KMS-11 (cell line): ENCODE measurements around the gene PLK3.

Source experiments
- H2AFZ ChIP-seq: fragments of 200-600 bp; sonication (generic); 2 replicates; pipeline ENCODE4 v1.6.1; 2016; ENCODE audit warnings: antibody characterized with exemption, mixed run types, low read depth
- H3K27ac ChIP-seq: fragments of 200-600 bp; sonication (generic); 2 replicates; pipeline ENCODE4 v1.6.1; 2016; ENCODE audit warnings: mild to moderate bottlenecking, mixed run types
- H3K27me3 ChIP-seq: fragments of 200-600 bp; sonication (generic); 2 replicates; pipeline ENCODE4 v1.6.1; 2017; ENCODE audit warnings: mild to moderate bottlenecking, low read depth, mixed run types, moderate library complexity; ENCODE audit not compliant: insufficient read depth
- H3K36me3 ChIP-seq: fragments of 200-600 bp; sonication (generic); 2 replicates; pipeline ENCODE4 v1.6.1; 2017; ENCODE audit warnings: mild to moderate bottlenecking, mixed run types; ENCODE audit not compliant: insufficient read depth
- H3K4me1 ChIP-seq: fragments of 200-600 bp; sonication (generic); 2 replicates; pipeline ENCODE4 v1.6.1; 2016; ENCODE audit warnings: mild to moderate bottlenecking, low read depth, mixed run types; ENCODE audit not compliant: poor library complexity, severe bottlenecking
- H3K4me2 ChIP-seq: fragments of 200-600 bp; sonication (generic); 2 replicates; pipeline ENCODE4 v1.7.0; 2016; ENCODE audit warnings: mild to moderate bottlenecking, mixed run types
- H3K4me3 ChIP-seq: fragments of 200-600 bp; sonication (generic); IDR thresholded peaks from 2 replicates; pipeline ENCODE4 v1.6.1; 2017; ENCODE audit warnings: low read depth, low read length, mixed read lengths; ENCODE audit not compliant: insufficient read depth
- H3K79me2 ChIP-seq: fragments of 200-600 bp; sonication (generic); 2 replicates; pipeline ENCODE4 v1.6.1; 2016; ENCODE audit warnings: low read depth, mixed run types; ENCODE audit not compliant: insufficient read depth
- H3K9ac ChIP-seq: fragments of 200-600 bp; sonication (generic); 2 replicates; pipeline ENCODE4 v1.6.1; 2016; ENCODE audit warnings: mild to moderate bottlenecking, mixed run types
- H4K20me1 ChIP-seq: fragments of 200-600 bp; sonication (generic); 2 replicates; pipeline ENCODE4 v1.6.1; 2016; ENCODE audit warnings: mild to moderate bottlenecking, mixed run types; ENCODE audit not compliant: insufficient read depth
- TF ChIP-seq, protein P1 (sequence below): fragments of 200-600 bp; sonication (generic); conservative IDR thresholded peaks from 2 replicates; pipeline ENCODE4 v1.6.1; 2017; ENCODE audit warnings: low read depth, mild to moderate bottlenecking, antibody characterized with exemption, low read length, moderate library complexity, mixed read lengths

The PLK3 gene

DNA sequence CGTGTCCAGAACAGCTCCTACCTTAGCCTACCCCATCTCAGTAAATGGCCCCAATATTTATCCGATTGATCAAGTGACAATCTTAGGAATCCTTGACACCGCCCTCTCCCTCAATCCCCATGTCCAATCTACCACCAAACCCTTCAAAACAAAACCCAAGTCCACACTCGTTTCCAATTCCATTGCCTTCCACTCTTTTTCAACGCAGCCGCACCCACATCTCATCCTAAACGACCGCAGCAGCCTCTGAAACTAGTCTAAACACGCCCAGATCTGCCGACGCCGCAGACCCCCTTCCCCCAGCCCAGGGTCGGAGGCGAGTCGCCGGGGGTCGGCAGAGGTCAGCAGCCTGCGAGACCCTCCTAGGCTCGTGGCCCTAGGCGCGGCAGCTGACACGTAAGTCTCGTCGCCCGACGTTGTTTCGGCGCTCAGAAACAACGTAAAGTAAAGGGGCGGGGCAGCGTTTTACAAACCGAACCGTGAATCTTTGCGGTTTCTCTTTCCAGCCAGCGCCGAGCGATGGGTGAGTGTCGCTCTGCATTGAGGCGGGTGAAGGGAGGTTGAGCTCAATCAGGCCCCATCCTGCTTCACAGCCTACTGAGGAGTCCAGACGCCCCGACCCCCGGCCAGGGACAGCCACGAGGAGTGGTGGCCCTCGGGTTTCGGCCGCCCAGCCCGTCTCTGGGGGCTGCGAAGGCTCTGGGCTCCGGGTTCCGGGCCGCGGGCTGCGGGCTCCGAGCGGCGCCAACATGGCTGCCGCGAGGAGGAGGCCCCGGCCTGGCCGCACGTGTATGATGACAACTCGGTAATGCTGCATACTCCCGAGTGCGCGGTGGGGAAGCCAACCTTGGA, 24.9 kb upstream of the PLK3 start, which contains the start of gene RPS8:
Gene RPS8, plus strand, starts transcription at position 463 of the 852 bp plus-strand sequence. Its CDS starts 57 bp downstream, at position 520.
- Histone ChIP-seq H3K4me3 (peak within 1 kb of the TSS; percentile 88), H3K27me3 (no peaks in the 10 kb centered on the region), H3K36me3 (peaks cover 23% of the 10 kb centered on the region; the same call in 1 of the 2 replicates), H3K4me2 (peak within 1 kb of the TSS; percentile 94), H2AFZ (peak within 1 kb of the TSS; percentile 46), H3K27ac (peak within 1 kb of the TSS; percentile 91), H3K4me1 (peaks cover 23% of the 10 kb centered on the region), H4K20me1 (peaks cover 6% of the 10 kb centered on the region; the same call in 1 of the 2 replicates), H3K9ac (peak within 1 kb of the TSS; percentile 99), H3K79me2 (peaks cover 39% of the 10 kb centered on the region)
- TF ChIP-seq, protein P1, sequence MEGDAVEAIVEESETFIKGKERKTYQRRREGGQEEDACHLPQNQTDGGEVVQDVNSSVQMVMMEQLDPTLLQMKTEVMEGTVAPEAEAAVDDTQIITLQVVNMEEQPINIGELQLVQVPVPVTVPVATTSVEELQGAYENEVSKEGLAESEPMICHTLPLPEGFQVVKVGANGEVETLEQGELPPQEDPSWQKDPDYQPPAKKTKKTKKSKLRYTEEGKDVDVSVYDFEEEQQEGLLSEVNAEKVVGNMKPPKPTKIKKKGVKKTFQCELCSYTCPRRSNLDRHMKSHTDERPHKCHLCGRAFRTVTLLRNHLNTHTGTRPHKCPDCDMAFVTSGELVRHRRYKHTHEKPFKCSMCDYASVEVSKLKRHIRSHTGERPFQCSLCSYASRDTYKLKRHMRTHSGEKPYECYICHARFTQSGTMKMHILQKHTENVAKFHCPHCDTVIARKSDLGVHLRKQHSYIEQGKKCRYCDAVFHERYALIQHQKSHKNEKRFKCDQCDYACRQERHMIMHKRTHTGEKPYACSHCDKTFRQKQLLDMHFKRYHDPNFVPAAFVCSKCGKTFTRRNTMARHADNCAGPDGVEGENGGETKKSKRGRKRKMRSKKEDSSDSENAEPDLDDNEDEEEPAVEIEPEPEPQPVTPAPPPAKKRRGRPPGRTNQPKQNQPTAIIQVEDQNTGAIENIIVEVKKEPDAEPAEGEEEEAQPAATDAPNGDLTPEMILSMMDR: no peak

DNA sequence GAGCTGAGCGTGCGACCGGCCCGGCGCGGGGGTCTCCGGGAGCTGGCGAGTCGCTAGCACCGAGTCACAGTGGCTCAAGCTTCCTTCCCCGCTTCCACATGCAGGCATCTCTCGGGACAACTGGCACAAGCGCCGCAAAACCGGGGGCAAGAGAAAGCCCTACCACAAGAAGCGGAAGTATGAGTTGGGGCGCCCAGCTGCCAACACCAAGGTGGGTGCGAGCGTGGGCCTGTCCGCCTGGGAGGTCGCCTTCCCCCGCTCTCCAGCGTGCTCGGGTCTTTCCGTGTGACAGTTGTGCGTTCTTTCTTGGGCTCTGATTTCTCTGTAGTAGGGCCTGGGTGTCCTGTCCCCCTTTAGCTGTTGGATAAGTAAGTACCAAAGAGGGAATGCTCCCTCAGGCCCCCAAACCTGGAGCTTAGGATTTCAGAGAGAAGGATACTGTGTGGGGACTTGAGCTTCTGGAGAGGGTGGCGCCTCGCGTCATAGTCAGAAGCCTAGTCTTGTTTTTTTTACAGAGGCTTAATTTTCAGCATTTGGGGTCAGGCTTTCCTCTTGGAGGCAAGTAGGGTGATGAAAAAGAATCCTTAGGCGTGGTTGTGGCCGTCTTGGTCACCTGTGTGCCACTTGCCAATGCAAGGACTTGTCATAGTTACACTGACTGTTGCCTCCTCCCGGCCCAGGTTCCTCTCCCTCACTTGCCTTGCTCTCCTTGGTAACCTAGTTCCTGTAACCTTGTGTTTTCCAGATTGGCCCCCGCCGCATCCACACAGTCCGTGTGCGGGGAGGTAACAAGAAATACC, 24.0 kb upstream of the PLK3 start:
- no peaks in the 10 kb centered on the region for H3K27me3 ChIP-seq
- H3K4me1 ChIP-seq: peaks cover 23% of the 10 kb centered on the region
- peak overlapping the region; percentile 91 for H3K27ac ChIP-seq
- peaks cover 23% of the 10 kb centered on the region; the same call in 1 of the 2 replicates for H3K36me3 ChIP-seq
- peak overlapping the region; percentile 88 for H3K4me3 ChIP-seq
- peaks cover 39% of the 10 kb centered on the region for H3K79me2 ChIP-seq
- H3K9ac ChIP-seq: peak overlapping the region; percentile 99
- TF ChIP-seq, protein P1: no peak
- peaks cover 6% of the 10 kb centered on the region; the same call in 1 of the 2 replicates for H4K20me1 ChIP-seq
- H3K4me2 ChIP-seq: peak overlapping the region; percentile 94
- H2AFZ ChIP-seq: peak overlapping the region; percentile 46; the same call in 1 of the 2 replicates

DNA sequence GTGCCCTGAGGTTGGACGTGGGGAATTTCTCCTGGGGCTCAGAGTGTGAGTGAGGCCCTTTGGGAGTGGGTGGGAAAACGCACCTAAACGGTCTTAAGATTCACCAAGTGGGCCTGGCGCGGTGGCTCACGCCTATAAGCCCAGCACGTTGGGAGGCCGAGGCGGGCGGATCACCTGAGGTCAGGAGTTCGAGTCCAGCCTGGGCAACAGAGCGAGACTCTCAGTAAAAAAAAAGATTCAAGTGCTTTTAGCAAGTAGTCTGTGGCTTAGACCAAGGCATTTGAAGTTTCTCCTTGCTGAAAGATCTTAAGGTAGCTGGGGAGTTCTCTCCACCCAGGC, 23.5 kb upstream of the PLK3 start:
- peak overlapping the region; percentile 10 for H3K4me3 ChIP-seq
- H3K27me3 ChIP-seq: no peaks in the 10 kb centered on the region
- H3K9ac ChIP-seq: peak overlapping the region; percentile 99; the same call in 1 of the 2 replicates
- no peak overlapping the region for H2AFZ ChIP-seq
- TF ChIP-seq, protein P1: no peak
- peaks cover 6% of the 10 kb centered on the region; the same call in 1 of the 2 replicates for H4K20me1 ChIP-seq
- H3K27ac ChIP-seq: peak overlapping the region; percentile 91; the same call in 1 of the 2 replicates
- H3K36me3 ChIP-seq: peaks cover 23% of the 10 kb centered on the region; the same call in 1 of the 2 replicates
- H3K4me1 ChIP-seq: peaks cover 23% of the 10 kb centered on the region
- H3K4me2 ChIP-seq: peak overlapping the region; percentile 94
- peaks cover 39% of the 10 kb centered on the region for H3K79me2 ChIP-seq

DNA sequence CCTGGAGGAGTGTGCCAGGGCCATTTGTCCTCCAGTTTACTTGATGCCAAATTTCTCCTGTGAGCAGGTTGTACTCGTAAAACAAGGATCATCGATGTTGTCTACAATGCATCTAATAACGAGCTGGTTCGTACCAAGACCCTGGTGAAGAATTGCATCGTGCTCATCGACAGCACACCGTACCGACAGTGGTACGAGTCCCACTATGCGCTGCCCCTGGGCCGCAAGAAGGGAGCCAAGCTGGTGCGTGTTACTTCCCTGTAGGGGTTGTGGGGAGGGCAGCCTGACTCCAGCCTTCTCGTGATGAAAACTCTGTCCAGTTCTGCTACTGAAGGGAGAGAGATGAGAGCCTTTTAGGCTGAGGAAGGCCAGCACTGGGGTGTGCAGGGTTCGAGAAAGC, 22.6 kb upstream of the PLK3 start:
- Histone ChIP-seq H2AFZ (no peak overlapping the region), H4K20me1 (peaks cover 6% of the 10 kb centered on the region; the same call in 1 of the 2 replicates), H3K27me3 (no peaks in the 10 kb centered on the region), H3K27ac (no peak overlapping the region), H3K4me1 (peaks cover 23% of the 10 kb centered on the region), H3K36me3 (peaks cover 23% of the 10 kb centered on the region; the same call in 1 of the 2 replicates), H3K4me2 (peak overlapping the region; percentile 94; the same call in 1 of the 2 replicates), H3K4me3 (no peak overlapping the region), H3K79me2 (peaks cover 39% of the 10 kb centered on the region), H3K9ac (no peak overlapping the region; the same call in 1 of the 2 replicates)
- TF ChIP-seq, protein P1: no peak
